GM12874 (cell line): ENCODE results near the gene TERT.

ENCODE experiments used
- TF ChIP-seq, protein P1 (sequence below): IDR thresholded peaks from 2 replicates; pipeline ENCODE4 v1.5.1; 2011; ENCODE audit warnings: low read depth, mild to moderate bottlenecking, control low read depth, low read length, moderate library complexity; ENCODE audit not compliant: insufficient read depth

Gene TERT

DNA sequence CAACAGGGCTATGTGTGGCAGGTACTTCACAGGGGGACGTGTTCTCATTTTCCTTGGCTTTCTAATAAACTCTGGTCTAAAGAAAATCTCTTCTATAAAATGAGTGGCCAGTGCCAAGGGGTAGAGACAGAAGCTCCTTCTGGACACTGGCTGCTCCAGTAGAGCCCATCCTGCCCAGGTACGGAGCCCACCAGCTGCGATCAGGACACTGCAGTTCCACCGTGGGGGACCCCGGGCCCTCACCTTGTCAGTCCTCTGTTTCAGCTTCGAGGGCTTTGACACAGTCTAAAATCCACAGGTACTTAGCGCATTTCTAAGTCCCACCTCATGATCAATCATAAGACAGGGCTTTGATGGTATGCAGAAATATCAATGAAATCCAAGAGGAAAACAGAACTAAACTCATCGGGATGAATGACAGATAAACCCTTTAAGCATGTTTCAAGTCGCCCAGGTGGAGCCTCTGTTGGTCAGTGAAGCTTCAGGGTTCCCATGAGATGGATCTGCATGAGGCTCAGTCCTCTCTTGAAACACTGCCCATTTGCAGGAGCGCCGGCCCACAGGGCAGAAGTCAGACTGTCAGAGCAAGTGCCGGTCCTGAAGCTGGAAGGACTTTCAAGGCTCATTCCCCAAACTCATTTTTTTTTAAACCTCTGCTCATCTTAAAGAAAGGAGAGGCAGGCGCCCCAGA, 20.3 kb upstream of the TERT start:
- TF ChIP-seq, protein P1, sequence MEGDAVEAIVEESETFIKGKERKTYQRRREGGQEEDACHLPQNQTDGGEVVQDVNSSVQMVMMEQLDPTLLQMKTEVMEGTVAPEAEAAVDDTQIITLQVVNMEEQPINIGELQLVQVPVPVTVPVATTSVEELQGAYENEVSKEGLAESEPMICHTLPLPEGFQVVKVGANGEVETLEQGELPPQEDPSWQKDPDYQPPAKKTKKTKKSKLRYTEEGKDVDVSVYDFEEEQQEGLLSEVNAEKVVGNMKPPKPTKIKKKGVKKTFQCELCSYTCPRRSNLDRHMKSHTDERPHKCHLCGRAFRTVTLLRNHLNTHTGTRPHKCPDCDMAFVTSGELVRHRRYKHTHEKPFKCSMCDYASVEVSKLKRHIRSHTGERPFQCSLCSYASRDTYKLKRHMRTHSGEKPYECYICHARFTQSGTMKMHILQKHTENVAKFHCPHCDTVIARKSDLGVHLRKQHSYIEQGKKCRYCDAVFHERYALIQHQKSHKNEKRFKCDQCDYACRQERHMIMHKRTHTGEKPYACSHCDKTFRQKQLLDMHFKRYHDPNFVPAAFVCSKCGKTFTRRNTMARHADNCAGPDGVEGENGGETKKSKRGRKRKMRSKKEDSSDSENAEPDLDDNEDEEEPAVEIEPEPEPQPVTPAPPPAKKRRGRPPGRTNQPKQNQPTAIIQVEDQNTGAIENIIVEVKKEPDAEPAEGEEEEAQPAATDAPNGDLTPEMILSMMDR, result no peak

DNA sequence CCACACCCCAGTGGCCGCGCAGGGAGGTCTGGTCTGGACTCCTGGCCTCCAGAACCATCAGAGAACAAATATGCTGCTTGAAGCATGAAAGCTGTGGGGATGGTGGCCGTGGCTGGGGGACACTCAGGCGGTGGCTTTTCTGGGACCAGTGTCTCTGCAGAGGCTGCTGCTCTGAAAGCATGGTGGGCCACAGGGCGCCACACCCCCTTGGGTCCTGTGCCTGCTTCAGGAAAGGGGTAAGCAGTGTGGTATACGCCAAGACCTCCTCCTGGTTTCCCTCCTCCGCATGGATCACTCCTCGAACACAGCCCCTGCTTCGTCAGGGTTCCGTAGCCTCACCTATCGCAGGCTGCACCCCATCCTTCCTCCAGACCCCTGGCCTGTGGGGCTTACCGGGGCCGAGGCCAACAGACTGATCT, 19.7 kb upstream of the TERT start:
- TF ChIP-seq, protein P1, result no peak

DNA sequence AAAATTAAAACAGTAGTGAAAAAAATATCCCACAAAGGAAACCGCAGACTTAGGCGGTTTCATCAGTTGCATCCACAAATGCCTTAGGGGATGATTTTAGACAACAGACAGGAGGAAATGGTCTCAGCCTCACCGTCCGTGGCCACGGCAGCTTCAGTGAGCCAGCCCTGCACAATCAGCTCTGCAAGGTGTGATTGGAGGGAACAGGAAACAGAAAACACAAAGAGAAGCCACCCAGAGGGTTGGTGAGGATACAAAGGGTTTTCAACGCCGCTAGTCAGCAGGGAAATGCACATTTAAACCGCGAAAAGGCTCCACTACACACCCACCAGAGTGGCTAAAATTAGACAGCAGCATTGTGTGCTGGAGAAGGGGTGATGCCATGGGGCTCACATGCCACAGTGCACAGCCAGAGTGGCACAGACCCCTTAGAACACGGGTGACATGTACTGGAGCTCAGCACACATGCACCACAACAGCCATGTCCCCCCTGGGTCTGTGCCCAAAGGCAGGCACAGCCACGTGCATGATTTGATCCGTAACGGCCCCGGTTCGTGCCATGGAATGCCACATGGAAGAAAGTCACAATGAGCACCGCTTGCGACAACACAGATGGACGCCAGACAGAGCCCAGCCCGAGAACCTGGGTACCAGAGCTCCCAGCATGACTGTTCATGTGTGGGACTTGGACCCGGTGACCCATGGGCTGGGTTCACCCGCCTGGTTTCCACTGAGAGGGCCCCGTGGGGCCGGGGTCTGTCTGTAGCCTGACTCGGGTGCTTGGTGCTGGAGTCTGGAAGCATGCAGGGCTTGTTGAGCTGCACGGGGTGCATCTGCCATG, 18.3 kb upstream of the TERT start:
- TF ChIP-seq, protein P1, result no peak

DNA sequence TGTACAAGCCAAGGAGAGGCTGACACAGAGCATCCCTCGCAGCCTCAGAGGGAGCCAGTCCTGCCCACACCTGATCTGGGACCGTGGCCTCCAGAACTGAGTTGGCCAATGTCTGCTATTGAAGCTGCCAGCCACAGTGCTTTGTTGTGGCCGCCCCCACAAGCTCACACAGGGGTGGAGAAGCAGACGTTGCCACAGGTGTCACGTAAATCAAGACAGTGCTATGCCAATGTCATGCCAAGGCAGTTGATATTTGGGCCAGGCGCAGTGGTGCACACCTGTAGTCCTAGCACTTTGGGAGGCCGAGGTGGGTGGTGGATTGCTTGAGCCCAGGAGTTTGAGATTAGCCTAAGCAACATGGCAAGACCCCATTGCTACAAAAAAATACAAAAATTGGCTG, 17.3 kb upstream of the TERT start:
- TF ChIP-seq, protein P1, result no peak

DNA sequence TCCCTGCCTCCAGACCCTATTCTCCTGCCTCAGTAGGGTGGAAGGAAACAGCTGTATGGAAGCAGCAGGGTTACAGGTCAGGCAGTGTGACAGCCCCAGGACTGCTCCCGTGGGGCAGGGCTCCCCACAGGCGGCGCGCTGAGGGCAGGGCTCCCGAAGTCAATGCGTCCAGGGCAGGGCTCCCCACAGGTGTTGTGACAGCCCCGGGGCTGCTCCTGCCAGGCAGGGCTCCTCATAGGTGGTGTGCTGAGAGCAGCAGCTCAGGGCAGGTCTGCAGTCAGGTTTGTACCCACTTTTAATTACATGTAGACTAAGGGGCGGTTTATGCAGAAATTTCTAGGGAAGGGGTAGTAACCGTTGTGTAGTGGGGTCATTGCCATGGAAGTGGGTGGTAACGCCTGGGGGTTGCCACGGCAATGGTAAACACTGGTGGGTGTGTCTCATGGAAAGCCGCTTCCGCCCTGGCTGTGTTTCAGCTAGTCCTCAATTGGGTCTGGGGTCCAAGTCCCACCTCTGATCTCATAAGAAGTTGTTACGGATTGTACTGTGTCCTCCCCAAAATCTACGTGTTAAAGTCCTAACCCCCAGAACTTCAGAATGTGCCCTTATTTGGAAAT, 16.7 kb upstream of the TERT start:
- TF ChIP-seq, protein P1, result no peak

DNA sequence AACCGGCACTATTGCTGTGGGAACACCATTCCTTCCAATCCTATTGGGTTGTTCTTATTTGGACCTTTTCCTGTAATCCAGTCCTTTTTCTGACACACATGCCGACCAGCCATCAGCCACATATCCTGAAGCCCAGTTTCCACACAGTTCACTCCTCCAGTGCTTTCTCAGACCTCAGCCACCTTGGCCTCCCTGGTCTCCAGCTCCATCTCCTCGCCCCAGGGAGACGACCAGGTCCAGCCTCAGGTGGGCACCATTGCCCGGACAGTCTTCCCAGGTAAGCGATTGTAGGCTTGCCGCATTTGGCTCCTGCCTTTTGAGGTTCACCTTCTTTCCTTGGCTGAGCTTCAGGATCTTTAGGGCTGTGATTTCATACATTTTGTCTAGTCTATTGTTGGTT, 15.2 kb upstream of the TERT start:
- TF ChIP-seq, protein P1, result no peak

DNA sequence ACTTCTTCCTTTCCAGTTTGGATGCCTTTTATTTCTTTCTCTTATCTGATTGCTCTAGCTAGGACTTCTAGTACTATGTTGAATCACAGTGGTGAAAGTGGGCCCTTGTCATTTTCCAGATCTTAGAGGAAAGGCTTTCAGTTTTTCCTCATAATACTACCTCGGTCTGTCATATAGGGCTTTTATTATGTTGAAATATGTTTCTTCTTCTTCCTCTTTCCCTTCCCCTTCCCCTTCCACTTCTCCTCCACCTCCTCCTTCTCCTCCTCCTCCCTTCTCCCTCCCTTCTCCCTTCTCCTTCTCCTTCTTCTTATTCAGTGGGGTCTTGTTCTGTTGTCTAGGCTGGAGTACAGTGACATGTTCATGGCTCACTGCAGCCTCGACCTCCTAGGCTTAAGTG, 9.2 kb upstream of the TERT start:
- TF ChIP-seq, protein P1, result no peak
